Spleen (tissue), 11 donors: ENCODE data around the gene CD79B. TPM values are rescaled to one million over a fixed set of nuclear protein-coding genes. Genes with fewer than 3 reads are reported as not detected.

ENCODE experiments used
- DNase-seq: peaks from one replicate; pipeline ENCODE4 v3.0.0-alpha.2; 2020
- H3K27ac ChIP-seq, 8 donors: fragments of 200-600 bp; sonication (generic) in 7 of 8; 1 replicate in 4 of 8; 2 replicates in 4 of 8; pipeline versions ENCODE4 v1.5.0 to v1.8.0; 2016 to 2021; ENCODE audit warnings: inconsistent platforms in 4 of 8, mild to moderate bottlenecking in 4 of 8, moderate library complexity in 1 of 8
- H3K27me3 ChIP-seq, 7 donors: fragments of 200-600 bp; sonication (generic) in 6 of 7; replicated peaks in 1 of 7; 1 replicate in 4 of 7; 2 replicates in 3 of 7; pipeline versions ENCODE4 v1.5.0 to v1.8.0; 2016 to 2021; ENCODE audit warnings: inconsistent platforms in 3 of 7, mild to moderate bottlenecking in 1 of 7
- H3K36me3 ChIP-seq, 6 donors: fragments of 200-600 bp; sonication (generic) in 5 of 6; 1 replicate in 4 of 6; 2 replicates in 2 of 6; pipeline versions ENCODE4 v1.5.0 to v1.8.0; 2016 to 2021; ENCODE audit warnings: inconsistent platforms in 2 of 6
- H3K4me1 ChIP-seq, 6 donors: fragments of 200-600 bp; sonication (generic) in 5 of 6; 1 replicate in 3 of 6; 2 replicates in 3 of 6; pipeline versions ENCODE4 v1.5.0 to v1.8.0; 2016 to 2021; ENCODE audit warnings: inconsistent platforms in 3 of 6
- H3K4me3 ChIP-seq, 8 donors: fragments of 200-600 bp; sonication (generic) in 7 of 8; 1 replicate in 4 of 8; 2 replicates in 4 of 8; pipeline versions ENCODE4 v1.5.0 to v1.8.0; 2016 to 2021; ENCODE audit warnings: inconsistent platforms in 4 of 8, mild to moderate bottlenecking in 4 of 8, moderate library complexity in 2 of 8
- H3K9me3 ChIP-seq, 8 donors: fragments of 200-600 bp; sonication (generic) in 7 of 8; 1 replicate in 4 of 8; 2 replicates in 4 of 8; pipeline versions ENCODE4 v1.5.0 to v1.8.0; 2016 to 2021; ENCODE audit warnings: inconsistent platforms in 4 of 8
- POLR2A ChIP-seq, 3 donors: fragments of 450-650 bp; IDR thresholded peaks; one replicate each; pipeline ENCODE4 v1.5.1; 2017; ENCODE audit warnings: antibody characterized with exemption in 3 of 3, mild to moderate bottlenecking in 1 of 3
- POLR2AphosphoS5 ChIP-seq, 3 donors: sonication (generic); formaldehyde crosslinking; IDR thresholded peaks; one replicate each; pipeline ENCODE4 v1.5.1; 2017; ENCODE audit warnings: antibody characterized with exemption in 3 of 3
- WGBS, 5 donors: extraction: QIAGEN DNeasy Blood & Tissue Kit in 3 of 5; methylation state at CpG; one replicate each; pipeline versions ENCODE4 v1.1.5 to v1.1.7; 2013 to 2018; 5-methylcytosine and 5-hydroxymethylcytosine counted together
- intact Hi-C: fragments of 100-400 bp; cut with DNase I; formaldehyde crosslinking; loops from one replicate; pipeline ENCODE4 v1.15.0; 2023; ENCODE audit warnings: low total_unique reads
- polyA plus RNA-seq, 3 donors: library from polyadenylated mRNA; stranded (reverse); fragments of 200-250 nt; gene quantifications; one replicate each; pipeline ENCODE4 v1.2.1, GENCODE V29; 2013
- total RNA-seq, 7 donors: library from RNA; depleted of rRNA in 3 of 7; stranded (reverse); fragments of >200 nt in 3 of 7; fragmentation: NEBNext Ultra II Directional in 4 of 7; extraction: Animal tissue kit (Norgen Biotek cat#: 25700) in 4 of 7; gene quantifications; one replicate each; pipeline versions ENCODE4 v1.1.0 to v1.2.1, GENCODE V29; 2016 to 2021
- TF ChIP-seq, protein P1 (sequence below), 11 experiments: fragments of 200-600 bp in 7 of 11; fragments of 450-650 bp in 4 of 11; sonication (generic) in 4 of 11; IDR thresholded peaks in 8 of 11; conservative IDR thresholded peaks in 3 of 11; 1 replicate in 7 of 11; 2 replicates in 4 of 11; pipeline versions ENCODE4 v1.4.0 to v1.8.0; 2016 to 2021; ENCODE audit warnings: antibody characterized with exemption in 11 of 11, inconsistent platforms in 4 of 11, mild to moderate bottlenecking in 1 of 11
- donor health status: healthy with polysubstance abuse.
- donor health status: DM: no; HTN: no; CAD: no; lungs with moderate emphysema.
- donor health status: DM: no; HTN: no; CAD: no.
- donor health status: Bipolar disorder and iron deficiency.
- donor health status: healthy.
- donor health status: DM: no; HTN: no; CAD: no.
- donor health status: DM: yes; HTN: yes; CAD: no.

Gene CD79B
- total and polyA plus RNA-seq, 10 donors: 149 to 659 (median 208) TPM

DNA sequence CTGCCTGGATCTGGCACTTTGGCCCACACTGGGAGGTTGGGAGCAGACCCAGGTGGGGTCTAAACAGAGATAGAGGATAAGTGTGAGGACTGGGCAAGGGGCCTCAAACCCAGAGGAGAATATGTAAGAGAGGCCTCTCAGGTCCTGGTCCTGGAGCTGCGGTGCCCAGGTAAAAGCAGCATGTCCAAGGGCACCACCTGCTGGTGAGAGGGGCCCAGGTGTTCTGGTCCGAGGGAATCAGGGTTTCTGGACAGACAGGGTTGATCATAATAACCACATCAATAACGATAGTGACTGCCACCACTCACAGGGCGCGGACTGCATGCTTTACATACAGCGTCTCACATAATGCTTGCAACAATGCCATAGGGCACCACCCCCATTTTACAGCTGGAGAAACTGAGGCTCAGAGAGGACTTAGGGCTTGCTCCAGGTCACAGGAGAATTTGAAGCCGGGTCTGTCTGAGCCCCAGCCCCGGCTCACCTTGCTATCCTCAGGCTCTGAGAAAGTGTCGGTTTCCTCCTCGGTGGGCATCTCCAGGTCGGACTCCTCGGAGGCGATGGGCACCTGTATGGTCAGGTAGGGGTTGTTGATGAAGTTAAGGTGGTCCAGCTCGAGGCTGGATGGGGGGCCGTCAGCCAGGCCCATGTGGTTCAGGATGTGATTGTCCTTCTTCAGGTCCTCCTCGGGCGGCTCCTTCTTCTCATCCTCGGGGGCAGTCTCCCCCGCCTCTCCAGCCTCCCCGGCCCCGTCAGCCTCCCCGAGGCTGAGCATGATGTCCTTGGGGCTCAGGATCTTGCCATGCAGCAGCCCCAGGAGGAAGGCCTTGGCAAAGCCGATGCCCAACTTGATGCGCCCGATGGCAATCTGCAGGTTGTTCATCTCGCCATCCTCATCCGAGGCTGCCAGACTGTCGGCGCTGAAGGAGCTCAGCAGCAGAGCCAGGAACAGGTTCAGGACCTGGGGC, 19.1 kb upstream of the CD79B start:
- Histone ChIP-seq H3K36me3 (no peaks in the 10 kb centered on the region), H3K27me3 (no peaks in the 10 kb centered on the region), H3K4me1 (peaks cover 9 to 85% (median 42%) of the 10 kb centered on the region in 6 donors), H3K4me3 (no peak overlapping the region), H3K27ac (no peak overlapping the region), H3K9me3 (no peaks in the 10 kb centered on the region)
- WGBS, 5 donors: 89 to 96% (median 91%) methylated on average over 27 to 29 of the region's 29 CpGs
- intact Hi-C loops: no loop called here
- TF ChIP-seq, protein P1, sequence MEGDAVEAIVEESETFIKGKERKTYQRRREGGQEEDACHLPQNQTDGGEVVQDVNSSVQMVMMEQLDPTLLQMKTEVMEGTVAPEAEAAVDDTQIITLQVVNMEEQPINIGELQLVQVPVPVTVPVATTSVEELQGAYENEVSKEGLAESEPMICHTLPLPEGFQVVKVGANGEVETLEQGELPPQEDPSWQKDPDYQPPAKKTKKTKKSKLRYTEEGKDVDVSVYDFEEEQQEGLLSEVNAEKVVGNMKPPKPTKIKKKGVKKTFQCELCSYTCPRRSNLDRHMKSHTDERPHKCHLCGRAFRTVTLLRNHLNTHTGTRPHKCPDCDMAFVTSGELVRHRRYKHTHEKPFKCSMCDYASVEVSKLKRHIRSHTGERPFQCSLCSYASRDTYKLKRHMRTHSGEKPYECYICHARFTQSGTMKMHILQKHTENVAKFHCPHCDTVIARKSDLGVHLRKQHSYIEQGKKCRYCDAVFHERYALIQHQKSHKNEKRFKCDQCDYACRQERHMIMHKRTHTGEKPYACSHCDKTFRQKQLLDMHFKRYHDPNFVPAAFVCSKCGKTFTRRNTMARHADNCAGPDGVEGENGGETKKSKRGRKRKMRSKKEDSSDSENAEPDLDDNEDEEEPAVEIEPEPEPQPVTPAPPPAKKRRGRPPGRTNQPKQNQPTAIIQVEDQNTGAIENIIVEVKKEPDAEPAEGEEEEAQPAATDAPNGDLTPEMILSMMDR (IDR thresholded peaks at IDR 0.05 in 8 of 11, conservative IDR thresholded peaks at IDR 0.05 in 3 of 11): peak in 10 of 11 experiments; percentile 35 to 69 (median 58)
- TF ChIP-seq POLR2A (IDR thresholded peaks at IDR 0.05): no peak
- DNase-seq: peak; percentile 87

DNA sequence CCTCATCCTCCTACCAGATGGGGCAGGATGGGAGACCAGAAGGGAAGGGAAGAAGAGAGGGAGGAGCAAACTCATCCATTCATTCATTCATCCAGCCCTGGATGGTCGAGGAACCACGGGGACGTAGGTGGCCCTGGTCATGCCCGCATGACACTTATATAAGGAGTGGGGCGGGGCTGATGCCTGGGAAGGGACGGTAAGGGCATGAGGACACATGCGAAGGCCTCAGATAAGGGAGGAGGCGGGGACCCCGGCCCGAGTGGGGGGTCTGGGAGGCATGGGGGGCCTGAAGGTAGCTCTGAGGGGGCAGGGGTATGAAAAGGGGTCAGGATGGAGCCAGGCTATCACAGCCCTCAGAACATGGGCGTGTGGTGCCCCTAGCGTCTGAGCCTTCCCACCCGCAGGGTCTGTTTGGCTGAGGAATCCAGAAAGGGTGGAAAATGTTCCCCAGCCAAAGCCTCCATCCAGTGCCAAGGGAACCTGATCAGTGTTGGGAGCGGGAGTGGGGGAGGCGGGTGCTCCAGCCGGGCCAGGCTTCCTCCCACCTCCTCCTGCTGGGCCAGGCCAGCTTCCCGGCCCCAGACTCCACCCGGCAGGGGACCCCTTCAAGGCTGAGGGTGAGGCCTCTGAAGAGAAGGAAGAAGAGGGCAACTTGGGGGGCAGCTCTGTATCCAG, 17.6 kb upstream of the CD79B start:
- no peaks in the 10 kb centered on the region for H3K27me3 ChIP-seq
- no peaks in the 10 kb centered on the region for H3K9me3 ChIP-seq
- TF ChIP-seq POLR2AphosphoS5 (IDR thresholded peaks at IDR 0.05) (no peak), POLR2A (IDR thresholded peaks at IDR 0.05) (no peak)
- TF ChIP-seq, protein P1 (IDR thresholded peaks at IDR 0.05 in 8 of 11, conservative IDR thresholded peaks at IDR 0.05 in 3 of 11): no peak
- H3K4me1 ChIP-seq: peaks cover 18 to 94% (median 49%) of the 10 kb centered on the region in 6 donors
- no peak for DNase-seq
- no peaks in the 10 kb centered on the region for H3K36me3 ChIP-seq
- 77 to 91% (median 87%) methylated on average over 17 to 18 of the region's 18 CpGs for WGBS, 5 donors
- H3K4me3 ChIP-seq: no peak overlapping the region
- no peak overlapping the region for H3K27ac ChIP-seq
- intact Hi-C loops: no loop called here

DNA sequence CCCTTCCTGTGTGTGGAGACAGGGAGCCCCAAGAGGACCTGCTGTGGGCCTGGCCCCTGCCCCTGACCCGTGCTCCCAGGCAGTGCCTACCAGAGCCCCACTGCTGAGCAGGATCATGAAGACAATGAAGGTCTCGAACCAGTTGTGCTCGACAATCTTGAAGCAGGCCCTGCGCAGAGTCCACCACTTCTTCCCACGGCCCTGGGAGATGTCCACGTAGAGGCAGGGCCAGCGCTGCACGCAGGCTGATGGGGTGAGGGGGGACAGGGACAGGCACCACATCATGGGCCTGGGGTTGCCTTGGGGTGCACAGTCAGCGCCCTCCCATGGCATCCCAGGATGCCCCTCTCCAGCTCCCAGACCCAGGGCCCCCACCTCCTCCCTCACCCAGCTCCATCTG, 16.4 kb upstream of the CD79B start:
- WGBS, 5 donors: 93 to 95% (median 95%) methylated on average over 9 of the region's 9 CpGs
- intact Hi-C loops: no loop called here
- H3K27me3 ChIP-seq: no peaks in the 10 kb centered on the region
- H3K4me3 ChIP-seq: no peak overlapping the region
- peak; percentile 66 for DNase-seq
- H3K36me3 ChIP-seq: no peaks in the 10 kb centered on the region
- TF ChIP-seq, protein P1 (IDR thresholded peaks at IDR 0.05 in 8 of 11, conservative IDR thresholded peaks at IDR 0.05 in 3 of 11): no peak
- TF ChIP-seq POLR2A (IDR thresholded peaks at IDR 0.05): no peak
- H3K27ac ChIP-seq: no peak overlapping the region
- H3K4me1 ChIP-seq: peaks cover 11 to 84% (median 38%) of the 10 kb centered on the region in 6 donors
- no peaks in the 10 kb centered on the region for H3K9me3 ChIP-seq
